LHCN-M2 (cell line): Measurements from ENCODE around the gene LARP1B. TPM values are rescaled to one million over a fixed set of nuclear protein-coding genes. Genes with fewer than 3 reads are reported as not detected.
"Not testable (repeated sequence)": the region's sequence is repeated elsewhere in the genome, so short reads cannot be mapped to it uniquely, and the experiment has no call there.

Source experiments
- DNase-seq: peaks from one replicate; pipeline ENCODE4 v3.0.0-alpha.2; 2012; ENCODE audit warnings: low read depth
- total RNA-seq: library from RNA; depleted of rRNA; stranded (reverse); fragments of >200 nt; gene quantifications from 2 replicates; pipeline ENCODE4 v1.2.3, GENCODE V29; 2014

LARP1B gene
- total RNA-seq, 1 experiment from 2014 or later: 10.1 TPM

DNA sequence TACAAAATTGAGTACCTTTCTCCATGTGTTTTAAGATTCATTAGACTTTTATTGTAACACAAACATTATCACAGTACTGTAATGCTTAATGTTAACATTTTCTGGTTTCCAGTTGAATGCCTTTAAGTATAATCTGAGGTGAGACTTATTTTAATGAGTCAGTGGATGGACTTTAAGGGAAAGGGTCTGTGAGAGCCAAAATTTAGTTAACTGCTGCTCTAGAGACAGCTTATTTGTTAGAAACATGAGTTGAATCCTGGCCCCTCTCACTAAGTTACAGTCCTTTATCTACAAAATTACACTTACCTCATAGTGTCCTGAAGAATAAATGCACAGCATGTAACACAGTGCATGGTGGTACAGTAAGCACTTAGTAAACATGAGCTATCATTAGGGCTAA lies 160.5 kb downstream of the LARP1B start:
- no peak for DNase-seq

GRCh38 chr4:128225148-128225547 lies 164.0 kb downstream of the LARP1B start:
- DNase-seq: no peak

- DNase-seq: peak; percentile 70
Measured at GRCh38 chr4:128227991-128228571, 167.0 kb downstream of the LARP1B start.

- DNase-seq: peak; percentile 72
Measured at GRCh38 chr4:128228845-128229795, 168.0 kb downstream of the LARP1B start.

GRCh38 chr4:128232719-128233118 lies 171.6 kb downstream of the LARP1B start:
- DNase-seq: no peak

DNA sequence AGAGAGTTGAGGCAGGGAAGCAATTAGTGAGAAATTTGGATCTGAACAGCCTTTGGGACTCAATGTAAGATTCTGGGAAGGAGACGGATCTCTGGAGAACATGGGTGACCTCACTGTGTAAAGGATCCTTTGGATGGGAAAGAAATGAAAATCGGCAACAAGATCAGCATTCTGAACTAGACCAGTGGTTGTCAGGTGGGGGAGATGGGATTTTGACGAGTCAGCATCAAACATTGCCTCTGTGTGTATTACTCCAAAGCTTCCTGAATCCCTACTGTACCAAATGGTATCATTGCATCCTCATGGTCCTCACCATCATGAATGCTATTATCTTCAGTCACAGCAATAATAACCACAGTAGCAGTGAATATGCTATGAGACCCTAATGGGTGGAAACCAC lies 173.7 kb downstream of the LARP1B start:
- DNase-seq: no peak

- DNase-seq: no peak
Measured at GRCh38 chr4:128241019-128241418, 179.9 kb downstream of the LARP1B start.

DNA sequence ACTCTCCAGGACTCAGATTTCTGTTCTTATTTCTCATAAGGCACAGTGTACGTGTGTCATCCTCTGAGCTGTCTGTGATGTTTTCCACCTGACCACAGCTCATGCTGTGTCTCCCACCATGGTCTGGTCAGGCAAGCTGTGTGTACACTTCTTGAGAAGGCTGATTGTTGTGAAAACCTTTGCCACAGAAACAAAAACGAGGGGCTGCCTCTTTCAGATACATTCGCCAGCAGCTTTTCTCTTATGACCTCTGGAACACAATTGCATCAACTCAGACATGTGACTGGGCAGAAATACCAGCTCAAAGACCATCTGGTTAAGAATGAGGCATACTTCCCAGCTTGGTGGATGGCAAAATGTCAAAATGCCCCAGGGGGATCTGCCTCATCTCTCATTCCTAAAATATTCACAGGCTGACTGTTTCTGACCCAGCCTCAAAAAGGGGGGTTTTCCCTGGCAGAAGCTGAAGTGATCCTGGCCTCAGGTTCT lies 180.4 kb downstream of the LARP1B start:
- DNase-seq: peak; percentile 98

- DNase-seq: no peak
Measured at GRCh38 chr4:128241981-128242380, 180.9 kb downstream of the LARP1B start.

- DNase-seq: no peak
Measured at GRCh38 chr4:128242601-128243000, 181.5 kb downstream of the LARP1B start.

DNA sequence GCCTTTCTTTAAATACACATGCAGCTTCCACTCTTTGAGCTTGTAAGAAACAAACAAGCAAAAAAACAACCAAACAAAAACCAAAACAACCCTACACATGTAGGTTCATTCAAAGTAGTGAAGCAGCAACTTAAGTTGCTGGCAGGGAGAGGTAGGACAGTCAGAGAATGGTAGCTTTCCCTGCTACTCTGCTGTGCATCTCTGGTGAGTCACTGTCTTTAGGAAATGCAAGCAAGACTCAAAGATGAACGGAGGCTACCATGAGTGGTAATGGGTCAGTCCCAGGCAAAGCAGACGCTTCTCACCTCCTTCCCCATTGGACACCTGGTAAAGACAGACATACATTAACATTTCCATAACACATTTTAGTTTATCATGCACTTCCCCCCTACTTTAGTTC lies 183.3 kb downstream of the LARP1B start:
- DNase-seq: no peak

- DNase-seq: not testable (repeated sequence)
Measured at GRCh38 chr4:128245391-128245790, 184.3 kb downstream of the LARP1B start.

- DNase-seq: no peak
Measured at GRCh38 chr4:128247906-128248305, 186.8 kb downstream of the LARP1B start.

DNA sequence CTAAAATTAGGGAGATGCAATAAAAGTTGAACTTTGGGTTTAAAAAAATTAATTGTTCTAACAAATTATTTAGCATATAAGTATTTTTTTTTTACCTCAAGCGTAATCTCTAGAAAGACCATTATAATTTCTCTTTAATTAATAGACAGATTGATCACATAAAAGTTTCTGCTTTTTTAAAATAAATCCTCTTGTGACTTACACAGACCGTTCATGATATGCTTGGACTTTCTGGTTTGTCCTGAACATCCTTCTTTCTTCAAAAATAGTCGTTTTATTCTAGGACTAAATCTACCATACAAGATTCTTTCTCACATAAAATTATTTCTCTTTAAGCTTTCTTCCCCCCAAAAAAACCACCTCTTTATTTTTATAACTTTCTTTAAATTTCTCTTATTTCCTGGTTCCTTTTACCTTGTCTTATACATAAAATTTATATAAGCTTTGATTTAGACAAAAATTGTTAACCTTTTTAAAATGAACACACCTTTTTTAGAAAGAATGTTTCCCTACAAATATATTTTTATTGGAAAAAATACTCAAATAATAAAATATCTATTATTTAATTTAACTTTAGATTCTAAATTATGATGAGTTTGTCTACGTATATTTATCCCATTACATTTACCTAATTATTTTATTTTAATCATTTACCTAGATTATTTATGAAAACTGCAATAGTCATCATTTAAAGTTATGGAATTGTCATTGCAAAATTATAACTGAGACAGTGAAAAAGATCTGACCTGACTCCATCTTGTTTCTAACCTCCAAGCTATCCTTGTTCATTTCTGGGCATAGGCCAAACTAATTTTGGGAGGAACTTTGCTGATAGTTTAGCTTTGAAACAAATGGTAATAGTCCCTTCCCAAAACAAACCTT lies 188.9 kb downstream of the LARP1B start:
- peak; percentile 46 for DNase-seq

GRCh38 chr4:128255906-128256305 lies 194.8 kb downstream of the LARP1B start:
- DNase-seq: no peak

GRCh38 chr4:128256539-128256938 lies 195.4 kb downstream of the LARP1B start:
- no peak for DNase-seq

DNA sequence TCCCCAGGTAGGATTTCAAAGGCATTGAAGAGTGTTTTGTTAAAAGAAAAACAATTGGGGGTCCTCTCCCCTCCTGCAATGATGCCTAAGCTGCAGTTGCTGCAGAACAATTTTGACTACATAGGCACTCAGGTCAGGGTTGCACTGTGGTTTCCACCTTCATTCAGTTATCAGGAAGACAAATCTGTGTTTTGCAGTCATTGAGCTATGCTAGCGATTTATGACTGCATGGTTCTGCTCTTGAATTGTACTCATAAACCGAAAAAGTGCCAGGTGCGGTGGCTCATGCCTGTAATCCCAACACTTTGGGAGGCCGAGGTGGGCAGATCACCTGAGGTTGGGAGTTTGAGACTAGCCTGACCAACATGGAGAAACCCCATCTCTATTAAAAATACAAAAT lies 197.1 kb downstream of the LARP1B start:
- not testable (repeated sequence) for DNase-seq

DNA sequence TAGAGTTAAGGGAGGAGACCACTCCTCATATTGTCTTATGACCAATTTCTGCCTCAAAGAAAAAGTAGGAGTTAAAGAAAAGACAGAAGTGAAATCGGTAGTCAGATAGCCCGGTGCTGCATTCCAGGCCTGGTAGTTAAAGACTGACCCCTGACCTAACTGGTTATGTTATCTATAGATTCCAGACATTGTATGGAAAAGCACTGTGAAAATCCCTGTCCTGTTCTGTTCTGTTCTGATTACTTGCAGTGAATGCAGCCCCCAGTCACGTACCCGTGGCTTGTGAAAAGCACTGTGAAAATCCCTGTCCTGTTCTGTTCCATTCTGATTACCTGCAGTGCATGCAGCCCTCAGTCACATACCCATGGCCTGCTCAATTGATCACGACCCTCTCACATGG lies 198.8 kb downstream of the LARP1B start:
- DNase-seq: not testable (repeated sequence)
